Panc1 (cell line): ENCODE data around the gene NR1I2. TPM values are rescaled to one million over a fixed set of nuclear protein-coding genes. Genes with fewer than 3 reads are reported as not detected.

Experiments used
- ATAC-seq: fragments of 200-7000 bp; cut with Tn5 transposase; 2 replicates; pipeline ENCODE4 v1.9.1; 2020; ENCODE audit warnings: mild to moderate bottlenecking, moderate library complexity
- BruUV-seq: library from RNA; stranded (reverse); fragments of 400-500 nt; replicated peaks from 2 replicates; lab custom pipeline; 2021; lab: Mats Ljungman, UMichigan
- CTCF ChIA-PET: fragments of 300-600 bp; sonication (Branson Sonifier 250); formaldehyde crosslinking; loops from one replicate; lab custom pipeline; 2022; ENCODE audit warnings: antibody characterized with exemption; lab: Charles Lee
- POLR2A ChIA-PET: fragments of 300-600 bp; sonication (Branson Sonifier 250); formaldehyde crosslinking; loops from one replicate; lab custom pipeline; 2022; ENCODE audit warnings: antibody characterized with exemption; lab: Charles Lee
- DNase-seq: peaks from one replicate; pipeline ENCODE4 v3.0.0-alpha.2; 2010; ENCODE audit warnings: low read depth, low spot score
- H3K27ac ChIP-seq: 2 replicates; pipeline ENCODE4 v1.5.1; 2011; ENCODE audit warnings: mild to moderate bottlenecking, low read length, inconsistent platforms
- H3K27me3 ChIP-seq: fragments of 200-500 bp; sonication (Bioruptor generic); 2 replicates; pipeline ENCODE4 v1.6.0; 2014; ENCODE audit warnings: low read length, inconsistent platforms; ENCODE audit not compliant: control insufficient read depth, insufficient read depth
- H3K36me3 ChIP-seq: fragments of 200-500 bp; sonication (Bioruptor generic); 2 replicates; pipeline ENCODE4 v1.5.1; 2014; ENCODE audit warnings: inconsistent platforms, mild to moderate bottlenecking, low read length, moderate library complexity; ENCODE audit not compliant: control insufficient read depth, insufficient read depth
- H3K4me1 ChIP-seq: 2 replicates; pipeline ENCODE4 v1.5.1; 2011; ENCODE audit warnings: inconsistent platforms, mild to moderate bottlenecking, low read length, moderate library complexity; ENCODE audit not compliant: control insufficient read depth, insufficient read depth
- H3K4me3 ChIP-seq, 2 experiments: 2 replicates each; pipeline ENCODE4 v1.5.1; 2011 to 2012; ENCODE audit warnings: low read depth in 2 of 2, low read length in 2 of 2, mild to moderate bottlenecking in 2 of 2, inconsistent platforms in 1 of 2, moderate library complexity in 1 of 2
- H3K9me3 ChIP-seq: fragments of 200-500 bp; sonication (Bioruptor generic); 2 replicates; pipeline ENCODE4 v1.5.1; 2014; ENCODE audit warnings: low read depth, mild to moderate bottlenecking, inconsistent platforms, low read length, moderate library complexity; ENCODE audit not compliant: control insufficient read depth, insufficient read depth
- CTCF ChIP-seq: fragments of 450-650 bp; IDR thresholded peaks from 2 replicates; pipeline ENCODE4 v1.5.1; 2017; ENCODE audit warnings: mild to moderate bottlenecking
- POLR2AphosphoS5 ChIP-seq: IDR thresholded peaks from 2 replicates; pipeline ENCODE4 v1.6.1; 2012; ENCODE audit warnings: mild to moderate bottlenecking, low read depth, low read length, moderate library complexity
- REST ChIP-seq, 2 experiments: IDR thresholded peaks; 2 replicates each; pipeline ENCODE4 v1.6.1; 2011 to 2012; ENCODE audit warnings: low read depth in 2 of 2, control low read depth in 1 of 2, low read length in 1 of 2, mild to moderate bottlenecking in 1 of 2, moderate library complexity in 1 of 2; ENCODE audit not compliant: insufficient read depth in 1 of 2
- SIN3A ChIP-seq: IDR thresholded peaks from 2 replicates; pipeline ENCODE4 v1.6.1; 2012; ENCODE audit warnings: low read depth, mild to moderate bottlenecking, low read length, moderate library complexity, borderline replicate concordance; ENCODE audit not compliant: insufficient read depth
- TCF7L2 ChIP-seq: IDR thresholded peaks from 2 replicates; pipeline ENCODE4 v1.6.1; 2011; ENCODE audit warnings: mild to moderate bottlenecking, low read depth, low read length, inconsistent platforms
- in situ Hi-C: cut with HindIII; loops from 2 replicates; pipeline ENCODE4 v1.10.0; 2016; ENCODE audit warnings: low sequenced_read_pairs, low pct_unique_long_range_greater_than_20kb
- intact Hi-C: fragments of 100-400 bp; cut with micrococcal nuclease; formaldehyde crosslinking; loops from one replicate; pipeline ENCODE4 v1.10.0; 2022; ENCODE audit not compliant: unreplicated experiment
- total RNA-seq: library from RNA; stranded (reverse); gene quantifications from one replicate; pipeline ENCODE4 v1.2.1, GENCODE V29; 2021; ENCODE audit not compliant: unreplicated experiment

The NR1I2 gene
- total RNA-seq, 1 experiment from 2014 or later = not detected

- Histone ChIP-seq H3K27ac (no peak overlapping the region), H3K9me3 (no peaks in the 10 kb centered on the region), H3K4me3 (no peak overlapping the region), H3K4me1 (no peaks in the 10 kb centered on the region), H3K27me3 (peaks cover 18% of the 10 kb centered on the region), H3K36me3 (no peaks in the 10 kb centered on the region)
- no peak for DNase-seq
- ATAC-seq = no peak
- CTCF ChIA-PET = no interaction called here
- TF ChIP-seq POLR2AphosphoS5 = no peak
- TF ChIP-seq SIN3A = no peak
- TF ChIP-seq REST (IDR thresholded peaks at IDR 0.05; ENCODE audit: insufficient read depth in 1 of 2, low read depth in 2 of 2, low read length in 1 of 2) = no peak
- TF ChIP-seq CTCF = no peak
- TF ChIP-seq TCF7L2 = no peak
- in situ Hi-C loops = no loop called here
- no TSS peak for BruUV-seq
- intact Hi-C loops = no loop called here
- POLR2A ChIA-PET = no interaction called here
These were observed 12.3 kb upstream of the NR1I2 start for GRCh38 chr3:119769394-119770149.

GRCh38 chr3:119774444-119774843, 7.5 kb upstream of the NR1I2 start:
- ATAC-seq = no peak
- POLR2A ChIA-PET = no interaction called here
- CTCF ChIA-PET = no interaction called here

More at GRCh38 chr3:119774444-119774843, 7.5 kb upstream of the NR1I2 start:
- no peak overlapping the region for H3K4me3 ChIP-seq
- no peak for TF ChIP-seq TCF7L2
- no peak for TF ChIP-seq POLR2AphosphoS5
- TF ChIP-seq SIN3A = no peak
- TF ChIP-seq REST (IDR thresholded peaks at IDR 0.05; ENCODE audit: insufficient read depth in 1 of 2, low read depth in 2 of 2, low read length in 1 of 2) = no peak
- no peak for TF ChIP-seq CTCF
- H3K27ac ChIP-seq = no peak overlapping the region
- BruUV-seq = no TSS peak
- no peak for DNase-seq
- peaks cover 14% of the 10 kb centered on the region for H3K27me3 ChIP-seq
- H3K9me3 ChIP-seq = no peaks in the 10 kb centered on the region
- H3K4me1 ChIP-seq = no peaks in the 10 kb centered on the region
- in situ Hi-C loops (no loop called here), intact Hi-C loops (no loop called here)
- no peaks in the 10 kb centered on the region for H3K36me3 ChIP-seq
